Natural killer cell treated with Interleukin-12 subunit alpha and Interleukin-12 subunit beta and Interleukin-15 and Interleukin-18, amount 100 ng/mL, for 72 hours (primary cell): Measurements from ENCODE around the gene SP7. TPM values are rescaled to one million over a fixed set of nuclear protein-coding genes. Genes with fewer than 3 reads are reported as not detected.
"Not testable (repeated sequence)": the region's sequence is repeated elsewhere in the genome, so short reads cannot be mapped to it uniquely, and the experiment has no call there.

Source experiments
- ATAC-seq, 2 donors: fragments of 150-1000 bp; cut with Tn5 transposase in 1 of 2; sonication (Bioruptor Pico), chemical (Tn5 transposase) in 1 of 2; 2 replicates each; pipeline ENCODE4 v1.10.0; 2021
- DNase-seq: peaks from one replicate; pipeline ENCODE4 v3.0.0; 2022; ENCODE audit warnings: low spot score
- H3K27ac Mint-ChIP-seq, 2 donors: 1 replicate in 1 of 2; 2 replicates in 1 of 2; pipeline ENCODE4 v1.8.0; 2022; ENCODE audit warnings: mixed read lengths in 2 of 2, mild to moderate bottlenecking in 1 of 2, moderate library complexity in 1 of 2
- H3K27me3 Mint-ChIP-seq, 2 donors: 1 replicate in 1 of 2; 2 replicates in 1 of 2; pipeline ENCODE4 v1.8.0; 2022; ENCODE audit warnings: mixed read lengths in 2 of 2
- H3K36me3 Mint-ChIP-seq: one replicate; pipeline ENCODE4 v1.8.0; 2022; ENCODE audit warnings: mixed read lengths
- H3K4me1 Mint-ChIP-seq, 2 donors: 1 replicate in 1 of 2; 2 replicates in 1 of 2; pipeline ENCODE4 v1.8.0; 2022; ENCODE audit warnings: low read depth in 2 of 2, mixed read lengths in 2 of 2, mild to moderate bottlenecking in 1 of 2
- H3K4me3 Mint-ChIP-seq: one replicate; pipeline ENCODE4 v1.8.0; 2022; ENCODE audit warnings: mixed read lengths
- H3K9me3 Mint-ChIP-seq: 2 replicates; pipeline ENCODE4 v1.8.0; 2022; ENCODE audit warnings: mixed read lengths
- total RNA-seq, 2 donors: library from RNA; stranded (reverse); gene quantifications; one replicate each; pipeline ENCODE4 v1.2.3, GENCODE V29; 2022

SP7 gene
- total RNA-seq, 2 donors from 2014 or later, result not detected

GRCh38 chr12:53340398-53340797 is 4.2 kb upstream of the SP7 start:
- H3K4me3 Mint-ChIP-seq, result no peak overlapping the region
- H3K36me3 Mint-ChIP-seq, result no peaks in the 10 kb centered on the region
- DNase-seq (no peak), ATAC-seq (no peak)
- no peak overlapping the region for H3K27ac Mint-ChIP-seq
- no peaks in the 10 kb centered on the region for H3K9me3 Mint-ChIP-seq
- H3K4me1 Mint-ChIP-seq, result peaks cover 19 to 27% of the 10 kb centered on the region in 2 donors
- H3K27me3 Mint-ChIP-seq, result peaks cover 17 to 32% of the 10 kb centered on the region in 2 donors

GRCh38 chr12:53338916-53339315 is 2.8 kb upstream of the SP7 start:
- no peak overlapping the region for H3K27ac Mint-ChIP-seq
- H3K36me3 Mint-ChIP-seq, result no peaks in the 10 kb centered on the region
- DNase-seq (no peak), ATAC-seq (no peak)
- no peak overlapping the region for H3K4me3 Mint-ChIP-seq
- peaks cover 19 to 47% of the 10 kb centered on the region in 2 donors for H3K27me3 Mint-ChIP-seq
- peaks cover 8 to 16% of the 10 kb centered on the region in 2 donors for H3K4me1 Mint-ChIP-seq
- no peaks in the 10 kb centered on the region for H3K9me3 Mint-ChIP-seq

GRCh38 chr12:53338017-53338416 is 1.9 kb upstream of the SP7 start:
- Mint-ChIP-seq H3K9me3 (no peaks in the 10 kb centered on the region), H3K27me3 (peaks cover 19 to 49% of the 10 kb centered on the region in 2 donors), H3K36me3 (no peaks in the 10 kb centered on the region), H3K4me1 (peaks cover 8 to 12% of the 10 kb centered on the region in 2 donors), H3K4me3 (no peak overlapping the region), H3K27ac (no peak overlapping the region)
- DNase-seq (no peak), ATAC-seq (no peak)

- no peak overlapping the region for H3K27ac Mint-ChIP-seq
- H3K27me3 Mint-ChIP-seq, result peaks cover 20 to 49% of the 10 kb centered on the region in 2 donors
- H3K4me1 Mint-ChIP-seq, result peaks cover 8 to 12% of the 10 kb centered on the region in 2 donors
- H3K9me3 Mint-ChIP-seq, result no peaks in the 10 kb centered on the region
- H3K4me3 Mint-ChIP-seq, result no peak overlapping the region
- ATAC-seq (no peak), DNase-seq (no peak)
- H3K36me3 Mint-ChIP-seq, result no peaks in the 10 kb centered on the region
Measured at GRCh38 chr12:53334822-53335221, 1.3 kb downstream of the SP7 start.

- Mint-ChIP-seq H3K27ac (no peak overlapping the region), H3K4me3 (no peak overlapping the region), H3K9me3 (no peaks in the 10 kb centered on the region), H3K36me3 (no peaks in the 10 kb centered on the region), H3K27me3 (peaks cover 22 to 55% of the 10 kb centered on the region in 2 donors), H3K4me1 (peaks cover 8 to 12% of the 10 kb centered on the region in 2 donors)
- ATAC-seq (no peak), DNase-seq (no peak)
Measured at GRCh38 chr12:53333845-53334244, 2.3 kb downstream of the SP7 start.

GRCh38 chr12:53333289-53333688 is 2.9 kb downstream of the SP7 start:
- H3K27me3 Mint-ChIP-seq, result peaks cover 22 to 52% of the 10 kb centered on the region in 2 donors

GRCh38 chr12:53332744-53333143 is 3.4 kb downstream of the SP7 start:
- ATAC-seq (no peak), DNase-seq (no peak)
- Mint-ChIP-seq H3K9me3 (no peaks in the 10 kb centered on the region), H3K4me1 (peaks cover 3 to 5% of the 10 kb centered on the region in 2 donors), H3K36me3 (no peaks in the 10 kb centered on the region), H3K4me3 (no peak overlapping the region), H3K27ac (no peak overlapping the region), H3K27me3 (peaks cover 21 to 46% of the 10 kb centered on the region in 2 donors)

More at GRCh38 chr12:53333289-53333688, 2.9 kb downstream of the SP7 start:
- H3K36me3 Mint-ChIP-seq, result no peaks in the 10 kb centered on the region
- DNase-seq, result no peak
- no peak overlapping the region for H3K4me3 Mint-ChIP-seq
- no peak for ATAC-seq
- H3K4me1 Mint-ChIP-seq, result peaks cover 8 to 10% of the 10 kb centered on the region in 2 donors
- no peak overlapping the region for H3K27ac Mint-ChIP-seq
- H3K9me3 Mint-ChIP-seq, result no peaks in the 10 kb centered on the region

GRCh38 chr12:53332339-53332738 is 3.8 kb downstream of the SP7 start:
- ATAC-seq, DNase-seq, H3K27ac Mint-ChIP-seq, H3K9me3 Mint-ChIP-seq, H3K4me1 Mint-ChIP-seq, H3K4me3 Mint-ChIP-seq, H3K36me3 Mint-ChIP-seq: not testable (repeated sequence)
- peaks cover 22 to 42% of the 10 kb centered on the region in 2 donors for H3K27me3 Mint-ChIP-seq

GRCh38 chr12:53330671-53331070 is 5.5 kb downstream of the SP7 start:
- H3K27me3 Mint-ChIP-seq, result peaks cover 12 to 31% of the 10 kb centered on the region in 2 donors
- no peak for DNase-seq
- peaks cover 0 to 6% of the 10 kb centered on the region in 2 donors for H3K4me1 Mint-ChIP-seq
- no peaks in the 10 kb centered on the region for H3K36me3 Mint-ChIP-seq
- no peaks in the 10 kb centered on the region for H3K9me3 Mint-ChIP-seq
- no peak overlapping the region for H3K27ac Mint-ChIP-seq
- H3K4me3 Mint-ChIP-seq, result no peak overlapping the region
- no peak for ATAC-seq

- peaks cover 14 to 17% of the 10 kb centered on the region in 2 donors for H3K4me1 Mint-ChIP-seq
- no peak for ATAC-seq
- no peak overlapping the region for H3K4me3 Mint-ChIP-seq
- DNase-seq, result no peak
- H3K36me3 Mint-ChIP-seq, result no peaks in the 10 kb centered on the region
- H3K27ac Mint-ChIP-seq, result no peak overlapping the region
- peaks cover 10 to 14% of the 10 kb centered on the region in 2 donors for H3K27me3 Mint-ChIP-seq
- H3K9me3 Mint-ChIP-seq, result no peaks in the 10 kb centered on the region
Measured at GRCh38 chr12:53328043-53328435, 8.1 kb downstream of the SP7 start.

GRCh38 chr12:53327435-53328042 is 8.6 kb downstream of the SP7 start:
- H3K4me3 Mint-ChIP-seq, result no peak overlapping the region
- H3K4me1 Mint-ChIP-seq, result peaks cover 17 to 20% of the 10 kb centered on the region in 2 donors
- DNase-seq, result no peak
- peaks cover 10 to 12% of the 10 kb centered on the region in 2 donors for H3K27me3 Mint-ChIP-seq
- H3K36me3 Mint-ChIP-seq, result no peaks in the 10 kb centered on the region
- H3K9me3 Mint-ChIP-seq, result no peaks in the 10 kb centered on the region
- ATAC-seq, result no peak
- no peak overlapping the region for H3K27ac Mint-ChIP-seq

GRCh38 chr12:53326460-53327185 is 9.5 kb downstream of the SP7 start:
- H3K27me3 Mint-ChIP-seq, result peaks cover 6 to 8% of the 10 kb centered on the region in 2 donors
- no peaks in the 10 kb centered on the region for H3K36me3 Mint-ChIP-seq
- peak overlapping the region; percentile 71 for H3K4me3 Mint-ChIP-seq
- DNase-seq (no peak), ATAC-seq (no peak)
- peak overlapping the region in 1 of 2 donors; percentile 85 for H3K27ac Mint-ChIP-seq
- H3K4me1 Mint-ChIP-seq, result peaks cover 20 to 21% of the 10 kb centered on the region in 2 donors
- H3K9me3 Mint-ChIP-seq, result no peaks in the 10 kb centered on the region

GRCh38 chr12:53325511-53326061 is 10.6 kb downstream of the SP7 start:
- Mint-ChIP-seq H3K36me3 (no peaks in the 10 kb centered on the region), H3K4me3 (peak overlapping the region; percentile 71), H3K9me3 (no peaks in the 10 kb centered on the region), H3K27ac (peak overlapping the region in 1 of 2 donors; percentile 85), H3K4me1 (peaks cover 30 to 31% of the 10 kb centered on the region in 2 donors), H3K27me3 (peaks cover 6 to 8% of the 10 kb centered on the region in 2 donors)
- no peak for DNase-seq
- ATAC-seq, result no peak
